ENCODE measurements around the gene PKD2L2. TPM values are rescaled to one million over a fixed set of nuclear protein-coding genes. Genes with fewer than 3 reads are reported as not detected.
"Not testable (repeated sequence)": the region's sequence is repeated elsewhere in the genome, so short reads cannot be mapped to it uniquely, and the experiment has no call there.

PKD2L2 gene
- total RNA-seq: under 1 TPM in 1 of 2 donors, not detected in 1; 0.30 TPM

- peak; percentile 100 for ATAC-seq (replicated peaks)
- H3K4me1 Mint-ChIP-seq: peaks cover 10% of the 10 kb centered on the region
- no peaks in the 10 kb centered on the region for H3K9me3 Mint-ChIP-seq
- no peaks in the 10 kb centered on the region for H3K27me3 Mint-ChIP-seq
- peak within 1 kb of the TSS; percentile 95 for H3K27ac Mint-ChIP-seq
- H3K4me3 Mint-ChIP-seq: peak within 1 kb of the TSS; percentile 91
- H3K36me3 Mint-ChIP-seq (ENCODE audit: low read depth): no peaks in the 10 kb centered on the region
Observed at GRCh38 chr5:137888863-137889759, at the start of gene PKD2L2. Gene PKD2L2 (plus strand): TSS chr5:137889457. CDS start chr5:137889492, 35 bp downstream.

DNA sequence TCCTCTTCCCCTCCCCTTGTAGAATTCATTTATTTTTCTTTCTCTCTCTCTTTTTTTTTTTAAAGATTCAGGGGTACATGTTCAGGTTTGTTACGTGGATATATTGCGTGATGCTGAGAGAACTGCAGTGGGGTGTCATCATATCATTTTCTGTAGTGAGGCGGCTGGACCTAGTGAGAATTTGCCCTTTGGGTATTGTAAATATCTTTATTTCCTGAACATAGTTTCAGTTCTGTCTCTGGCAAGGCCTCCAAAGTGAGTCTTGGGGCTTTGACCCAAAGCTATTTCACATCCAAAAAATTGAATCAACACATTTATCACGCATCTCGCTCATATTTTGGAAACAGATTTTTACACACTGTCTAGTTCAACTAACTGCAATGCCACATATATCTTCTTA is 47.0 kb upstream of the PKD2L2 start:
- no peak for ATAC-seq (replicated peaks)
- no peaks in the 10 kb centered on the region for H3K9me3 Mint-ChIP-seq
- H3K4me1 Mint-ChIP-seq: no peaks in the 10 kb centered on the region
- H3K27me3 Mint-ChIP-seq: no peaks in the 10 kb centered on the region
- H3K36me3 Mint-ChIP-seq (ENCODE audit: low read depth): peaks cover 8% of the 10 kb centered on the region
- H3K27ac Mint-ChIP-seq: no peak overlapping the region
- no peak overlapping the region for H3K4me3 Mint-ChIP-seq

DNA sequence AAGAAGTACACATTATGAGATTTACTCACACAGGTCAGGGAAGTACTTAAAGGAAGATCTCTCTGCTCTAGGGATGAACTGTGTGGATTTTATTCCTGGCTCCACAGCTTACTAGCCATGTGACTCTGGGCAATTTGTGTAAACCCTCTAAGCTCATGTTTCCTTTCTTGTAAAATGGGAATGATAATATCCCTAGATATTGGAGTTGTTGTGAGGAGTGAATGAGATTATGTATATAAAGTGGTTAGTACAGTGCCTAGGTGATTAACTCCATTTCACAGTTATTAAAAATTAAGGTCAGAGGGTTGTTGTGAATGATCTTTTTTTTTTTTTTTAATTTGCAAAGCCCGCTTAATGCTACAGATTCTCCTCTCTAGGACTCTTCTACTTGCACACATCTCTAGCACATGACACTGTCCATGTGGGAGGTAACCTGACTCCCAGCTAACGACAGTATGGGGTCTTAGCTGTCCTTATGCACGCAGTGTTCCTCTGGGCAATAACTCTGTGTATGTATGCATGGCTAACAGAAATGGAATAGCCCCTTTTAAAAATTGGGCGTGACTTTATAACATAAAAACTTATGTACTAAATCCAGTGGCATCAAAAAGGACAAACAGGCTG is 45.5 kb upstream of the PKD2L2 start:
- no peak for ATAC-seq (replicated peaks)
- H3K4me1 Mint-ChIP-seq: no peaks in the 10 kb centered on the region
- peaks cover 8% of the 10 kb centered on the region for H3K36me3 Mint-ChIP-seq (ENCODE audit: low read depth)
- H3K27ac Mint-ChIP-seq: no peak overlapping the region
- no peak overlapping the region for H3K4me3 Mint-ChIP-seq
- H3K27me3 Mint-ChIP-seq: no peaks in the 10 kb centered on the region
- no peaks in the 10 kb centered on the region for H3K9me3 Mint-ChIP-seq

DNA sequence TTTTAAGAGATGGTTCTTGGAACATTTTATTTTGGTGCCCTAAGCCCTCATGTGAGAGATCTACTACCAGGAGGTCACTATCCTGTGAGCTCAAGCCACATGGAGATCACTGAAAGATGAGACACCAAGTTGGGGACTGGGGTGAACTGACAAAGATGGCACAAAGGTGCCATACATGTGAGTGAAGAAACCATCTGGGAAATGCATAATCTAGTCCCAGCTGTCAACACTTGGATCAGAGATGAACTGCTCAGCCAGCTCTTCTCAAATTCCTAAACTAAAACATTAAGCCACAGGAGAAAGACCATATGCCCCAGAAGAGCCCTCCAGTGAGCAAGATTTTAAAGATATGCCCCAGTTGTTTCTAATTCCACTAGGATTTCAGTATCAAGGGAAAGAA is 43.8 kb upstream of the PKD2L2 start:
- Mint-ChIP-seq H3K4me3 (no peak overlapping the region), H3K27me3 (no peaks in the 10 kb centered on the region), H3K9me3 (no peaks in the 10 kb centered on the region), H3K36me3 (ENCODE audit: low read depth) (peaks cover 8% of the 10 kb centered on the region), H3K4me1 (no peaks in the 10 kb centered on the region), H3K27ac (no peak overlapping the region)
- no peak for ATAC-seq (replicated peaks)

DNA sequence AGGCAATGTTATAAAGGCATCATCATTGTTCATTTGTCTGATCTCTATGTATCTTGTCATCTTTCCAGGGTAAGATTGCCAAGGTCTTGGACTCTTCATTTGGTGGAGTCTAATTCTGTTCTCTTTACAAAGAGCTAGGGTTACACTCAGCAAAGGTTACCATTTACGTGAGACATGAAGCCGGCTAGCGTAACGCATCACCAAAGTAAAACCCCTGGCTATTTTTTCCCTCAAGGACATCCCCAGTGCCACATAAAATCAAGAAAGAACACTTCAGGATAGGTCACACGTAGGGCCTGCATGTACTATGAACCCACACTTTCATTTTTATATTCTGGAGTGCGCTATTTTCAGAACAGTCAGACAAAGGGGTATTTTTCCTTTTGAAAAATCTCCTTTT is 41.6 kb upstream of the PKD2L2 start:
- H3K36me3 Mint-ChIP-seq (ENCODE audit: low read depth): peaks cover 8% of the 10 kb centered on the region
- no peak overlapping the region for H3K4me3 Mint-ChIP-seq
- no peaks in the 10 kb centered on the region for H3K4me1 Mint-ChIP-seq
- no peak overlapping the region for H3K27ac Mint-ChIP-seq
- H3K9me3 Mint-ChIP-seq: no peaks in the 10 kb centered on the region
- ATAC-seq (replicated peaks): no peak
- H3K27me3 Mint-ChIP-seq: no peaks in the 10 kb centered on the region

GRCh38 chr5:137853165-137853564 is 36.1 kb upstream of the PKD2L2 start:
- not testable (repeated sequence) for H3K27ac Mint-ChIP-seq; H3K36me3 Mint-ChIP-seq (ENCODE audit: low read depth); H3K9me3 Mint-ChIP-seq; H3K4me1 Mint-ChIP-seq; H3K27me3 Mint-ChIP-seq; H3K4me3 Mint-ChIP-seq; ATAC-seq (replicated peaks)

DNA sequence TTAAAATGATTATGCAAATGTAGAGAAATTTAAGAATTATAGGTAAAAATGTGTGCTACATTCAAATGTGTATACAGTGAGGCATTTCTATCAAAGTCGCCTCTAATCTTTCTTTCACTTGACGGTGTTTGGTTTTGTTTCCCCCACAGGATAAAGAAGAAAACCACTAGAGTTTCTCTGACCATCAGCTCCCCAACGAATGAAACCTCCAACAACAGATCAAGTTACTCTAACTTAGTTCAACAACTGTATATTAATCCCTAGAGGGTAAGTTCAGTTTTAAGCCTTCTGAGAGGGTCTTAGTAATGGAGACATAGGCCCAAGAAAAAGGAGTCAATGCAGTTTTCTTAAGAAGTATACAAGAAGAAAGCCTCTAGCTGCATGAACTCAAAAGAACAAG is 33.1 kb upstream of the PKD2L2 start:
- peaks cover 8% of the 10 kb centered on the region for H3K4me1 Mint-ChIP-seq
- ATAC-seq (replicated peaks): no peak
- H3K4me3 Mint-ChIP-seq: no peak overlapping the region
- H3K9me3 Mint-ChIP-seq: no peaks in the 10 kb centered on the region
- no peaks in the 10 kb centered on the region for H3K36me3 Mint-ChIP-seq (ENCODE audit: low read depth)
- no peaks in the 10 kb centered on the region for H3K27me3 Mint-ChIP-seq
- no peak overlapping the region for H3K27ac Mint-ChIP-seq

DNA sequence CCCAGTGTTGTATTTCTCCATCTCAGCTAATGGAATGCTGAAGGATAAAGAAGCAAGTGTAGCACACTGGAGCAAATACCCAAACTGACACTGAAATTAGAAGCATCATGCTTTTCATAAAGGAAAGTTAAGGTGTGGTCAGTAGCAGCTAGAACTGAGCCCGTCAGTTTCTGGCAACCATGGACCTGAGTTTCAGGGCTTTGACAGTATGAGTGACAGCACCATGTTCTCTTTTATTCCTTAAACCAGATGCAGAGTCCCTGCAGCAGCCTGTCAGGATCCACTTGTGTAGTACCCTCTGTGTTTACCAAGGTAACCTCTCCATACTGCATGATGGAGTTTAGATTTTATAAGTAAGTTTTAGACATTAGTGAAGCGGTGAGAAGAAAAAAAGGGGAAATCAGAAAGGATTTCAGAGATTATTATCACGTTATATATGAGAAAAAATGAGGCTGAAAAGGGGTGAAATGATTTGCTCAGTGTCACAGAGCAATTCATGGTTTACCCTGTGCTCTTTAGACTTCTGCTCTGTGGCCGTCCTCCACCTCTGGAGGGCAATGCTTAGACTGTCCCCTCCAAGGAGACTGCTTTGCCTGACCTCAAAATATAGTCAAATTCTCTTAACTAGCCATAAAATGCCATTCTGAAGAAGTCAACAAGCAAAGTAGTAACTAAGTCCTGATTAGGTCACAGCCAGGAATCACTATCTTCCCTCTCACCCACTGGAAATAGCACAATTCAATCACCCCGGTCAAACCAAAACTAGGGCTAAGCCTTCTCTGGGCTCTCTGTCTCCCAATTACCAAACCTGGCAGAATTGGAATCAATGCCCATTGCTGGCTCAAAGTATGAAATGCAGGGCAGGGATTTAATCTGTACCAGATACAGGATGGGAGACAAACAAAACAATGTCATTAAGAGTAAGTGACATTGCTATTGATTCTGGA is 32.1 kb upstream of the PKD2L2 start:
- peaks cover 8% of the 10 kb centered on the region for H3K4me1 Mint-ChIP-seq
- peak overlapping the region; percentile 41 for H3K4me3 Mint-ChIP-seq
- no peak for ATAC-seq (replicated peaks)
- H3K9me3 Mint-ChIP-seq: no peaks in the 10 kb centered on the region
- H3K36me3 Mint-ChIP-seq (ENCODE audit: low read depth): no peaks in the 10 kb centered on the region
- no peaks in the 10 kb centered on the region for H3K27me3 Mint-ChIP-seq
- H3K27ac Mint-ChIP-seq: no peak overlapping the region

DNA sequence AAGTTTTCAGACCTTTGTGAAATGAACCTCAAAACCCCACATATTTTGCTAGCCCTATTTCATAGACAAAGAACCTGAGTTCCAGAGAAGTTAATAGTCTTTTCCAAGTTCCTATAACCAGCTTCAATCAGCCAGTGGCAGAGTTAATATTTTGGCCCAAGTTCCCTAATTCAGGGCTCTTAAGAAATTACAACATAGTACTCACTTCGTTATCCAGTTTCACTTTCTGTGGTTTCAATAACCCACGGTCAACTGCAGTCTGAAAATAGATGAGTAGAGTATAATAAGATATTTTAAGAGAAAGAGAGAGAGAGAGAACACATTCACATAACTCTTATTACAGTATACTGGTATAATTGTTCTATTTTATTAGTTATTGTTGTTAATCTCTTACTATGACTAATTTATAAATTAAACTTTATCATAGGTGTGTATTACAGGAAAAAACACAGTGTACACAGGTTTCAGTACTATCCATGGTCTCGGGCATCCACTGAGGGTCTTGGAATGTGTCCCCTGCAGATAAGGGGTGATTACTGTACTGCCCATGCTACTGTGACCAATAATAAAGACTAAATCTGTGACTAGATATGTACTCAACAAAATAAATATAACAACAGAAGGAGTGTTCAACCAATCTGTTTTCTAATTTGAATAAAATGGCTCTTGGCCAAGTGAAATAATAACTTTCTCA is 30.9 kb upstream of the PKD2L2 start:
- peak; percentile 47 for ATAC-seq (replicated peaks)
- Mint-ChIP-seq H3K27me3 (no peaks in the 10 kb centered on the region), H3K27ac (no peak overlapping the region), H3K4me1 (peaks cover 8% of the 10 kb centered on the region), H3K9me3 (no peaks in the 10 kb centered on the region), H3K36me3 (ENCODE audit: low read depth) (no peaks in the 10 kb centered on the region), H3K4me3 (peak overlapping the region; percentile 41)

- Mint-ChIP-seq H3K4me3 (no peak overlapping the region), H3K27ac (no peak overlapping the region), H3K27me3 (no peaks in the 10 kb centered on the region), H3K4me1 (peaks cover 8% of the 10 kb centered on the region), H3K36me3 (ENCODE audit: low read depth) (no peaks in the 10 kb centered on the region), H3K9me3 (no peaks in the 10 kb centered on the region)
- ATAC-seq (replicated peaks): no peak
Observed at GRCh38 chr5:137858954-137859353, 30.3 kb upstream of the PKD2L2 start.

- no peaks in the 10 kb centered on the region for H3K27me3 Mint-ChIP-seq
- no peaks in the 10 kb centered on the region for H3K36me3 Mint-ChIP-seq (ENCODE audit: low read depth)
- H3K4me3 Mint-ChIP-seq: no peak overlapping the region
Observed at GRCh38 chr5:137862251-137862650, 27.0 kb upstream of the PKD2L2 start.

GRCh38 chr5:137863653-137864052 is 25.6 kb upstream of the PKD2L2 start:
- H3K36me3 Mint-ChIP-seq (ENCODE audit: low read depth); ATAC-seq (replicated peaks); H3K4me1 Mint-ChIP-seq; H3K27me3 Mint-ChIP-seq; H3K4me3 Mint-ChIP-seq; H3K27ac Mint-ChIP-seq; H3K9me3 Mint-ChIP-seq: not testable (repeated sequence)

More at GRCh38 chr5:137862251-137862650, 27.0 kb upstream of the PKD2L2 start:
- Mint-ChIP-seq H3K9me3 (no peaks in the 10 kb centered on the region), H3K4me1 (peaks cover 8% of the 10 kb centered on the region), H3K27ac (no peak overlapping the region)
- ATAC-seq (replicated peaks): no peak

- Mint-ChIP-seq H3K27me3 (no peaks in the 10 kb centered on the region), H3K27ac (no peak overlapping the region), H3K36me3 (ENCODE audit: low read depth) (no peaks in the 10 kb centered on the region), H3K4me1 (no peaks in the 10 kb centered on the region), H3K4me3 (no peak overlapping the region), H3K9me3 (no peaks in the 10 kb centered on the region)
- no peak for ATAC-seq (replicated peaks)
Observed at GRCh38 chr5:137866541-137867388, 22.5 kb upstream of the PKD2L2 start.

Measured in activated T-helper 17 cell treated with anti-CD3 and anti-CD28 coated beads, Interleukin-2, amount 50 U/mL, for 72 hours (primary cell).